HepG2 (cell line): Measurements from ENCODE around the gene TJP2. TPM values are rescaled to one million over a fixed set of nuclear protein-coding genes. Genes with fewer than 3 reads are reported as not detected.

Source experiments
- ATAD3A ChIP-seq: sonication (generic); formaldehyde crosslinking; IDR thresholded peaks from 2 replicates; pipeline ENCODE4 v1.4.0; 2020; ENCODE audit warnings: missing genetic modification reagents
- BATF2 ChIP-seq: sonication (generic); formaldehyde crosslinking; IDR thresholded peaks from 2 replicates; pipeline ENCODE4 v1.8.0; 2022; ENCODE audit warnings: mild to moderate bottlenecking, missing genetic modification reagents, moderate library complexity
- CEBPG ChIP-seq: IDR thresholded peaks from 2 replicates; pipeline ENCODE4 v1.6.1; 2016
- DPF2 ChIP-seq: sonication (generic); formaldehyde crosslinking; IDR thresholded peaks from 2 replicates; pipeline ENCODE4 v1.4.0; 2020; ENCODE audit warnings: mild to moderate bottlenecking, low read depth, missing genetic modification reagents, borderline replicate concordance
- GRHL1 ChIP-seq: sonication (generic); formaldehyde crosslinking; conservative IDR thresholded peaks from 2 replicates; pipeline ENCODE4 v1.8.0; 2022; ENCODE audit warnings: missing genetic modification reagents
- MTF1 ChIP-seq: sonication (generic); formaldehyde crosslinking; IDR thresholded peaks from 2 replicates; pipeline ENCODE4 v1.5.0; 2020; ENCODE audit warnings: missing genetic modification reagents
- MXD4 ChIP-seq: IDR thresholded peaks from 2 replicates; pipeline ENCODE4 v1.6.1; 2016; ENCODE audit warnings: mild to moderate bottlenecking, missing biosample characterization, missing genetic modification reagents
- ONECUT2 ChIP-seq: sonication (generic); formaldehyde crosslinking; IDR thresholded peaks from 2 replicates; pipeline ENCODE4 v1.4.0; 2020; ENCODE audit warnings: missing genetic modification reagents
- PATZ1 ChIP-seq: sonication (generic); formaldehyde crosslinking; IDR thresholded peaks from 2 replicates; pipeline ENCODE4 v1.4.0; 2020; ENCODE audit warnings: missing genetic modification reagents
- PHF5A ChIP-seq: IDR thresholded peaks from one replicate; pipeline ENCODE4 v1.6.1; 2018; ENCODE audit warnings: low read depth, missing genetic modification reagents; ENCODE audit not compliant: unreplicated experiment
- SIN3B ChIP-seq: fragments of 150-350 bp; IDR thresholded peaks from 2 replicates; pipeline ENCODE4 v1.6.1; 2014; ENCODE audit warnings: low read length
- SMARCE1 ChIP-seq: fragments of 450-650 bp; IDR thresholded peaks from 2 replicates; pipeline ENCODE4 v1.6.1; 2017; ENCODE audit warnings: borderline replicate concordance
- TCF12 ChIP-seq, 2 experiments: fragments of 450-650 bp in 1 of 2; sonication (generic) in 1 of 2; formaldehyde crosslinking in 1 of 2; IDR thresholded peaks; 2 replicates each; pipeline versions ENCODE4 v1.6.1 to v1.8.0; 2017 to 2022; ENCODE audit warnings: antibody characterized with exemption in 1 of 2, mild to moderate bottlenecking in 1 of 2, missing genetic modification reagents in 1 of 2, moderate library complexity in 1 of 2
- TIGD3 ChIP-seq: sonication (generic); formaldehyde crosslinking; IDR thresholded peaks from 2 replicates; pipeline ENCODE4 v1.5.1; 2020; ENCODE audit warnings: mild to moderate bottlenecking, missing genetic modification reagents, borderline replicate concordance
- TOPORS ChIP-seq: sonication (generic); formaldehyde crosslinking; IDR thresholded peaks from 2 replicates; pipeline ENCODE4 v1.8.0; 2023; ENCODE audit warnings: mild to moderate bottlenecking, missing genetic modification reagents
- ZBTB42 ChIP-seq: sonication (generic); formaldehyde crosslinking; IDR thresholded peaks from 2 replicates; pipeline ENCODE4 v1.5.0; 2020; ENCODE audit warnings: mild to moderate bottlenecking, missing genetic modification reagents
- ZBTB7A ChIP-seq: sonication (generic); formaldehyde crosslinking; IDR thresholded peaks from 2 replicates; pipeline ENCODE4 v1.8.0; 2022; ENCODE audit warnings: mild to moderate bottlenecking, missing genetic modification reagents
- ZNF143 ChIP-seq: sonication (generic); formaldehyde crosslinking; IDR thresholded peaks from 2 replicates; pipeline ENCODE4 v1.4.0; 2020; ENCODE audit warnings: missing genetic modification reagents
- ZNF20 ChIP-seq: sonication (generic); formaldehyde crosslinking; IDR thresholded peaks from 2 replicates; pipeline ENCODE4 v1.4.0; 2020; ENCODE audit warnings: mild to moderate bottlenecking, moderate library complexity, missing genetic modification reagents
- ZNF224 ChIP-seq: sonication (generic); formaldehyde crosslinking; IDR thresholded peaks from 2 replicates; pipeline ENCODE4 v1.5.0; 2020; ENCODE audit warnings: mild to moderate bottlenecking, missing genetic modification reagents
- ZNF430 ChIP-seq: sonication (generic); formaldehyde crosslinking; IDR thresholded peaks from 2 replicates; pipeline ENCODE4 v1.9.0; 2021; ENCODE audit warnings: mild to moderate bottlenecking, missing genetic modification reagents
- ZNF691 ChIP-seq: sonication (generic); formaldehyde crosslinking; IDR thresholded peaks from 2 replicates; pipeline ENCODE4 v1.4.0; 2020; ENCODE audit warnings: missing genetic modification reagents, low read depth, mild to moderate bottlenecking, borderline replicate concordance
- ZNF841 ChIP-seq: sonication (generic); formaldehyde crosslinking; IDR thresholded peaks from 2 replicates; pipeline ENCODE4 v1.8.1; 2023; ENCODE audit warnings: missing genetic modification reagents, borderline replicate concordance
- polyA plus RNA-seq, 8 experiments: library from polyadenylated mRNA; depleted of rRNA in 3 of 8; stranded (reverse) in 7 of 8; unstranded in 1 of 8; fragments of >200 nt; fragmentation: Illumina TruSeq in 4 of 8; extraction: Trizol in 4 of 8; gene quantifications; 2 replicates each; pipeline versions ENCODE4 v1.2.1 to v1.2.3, GENCODE V29; 2011 to 2016; ENCODE audit warnings: low read depth in 4 of 8, missing spikeins in 1 of 8, mixed read lengths in 1 of 8; ENCODE audit not compliant: insufficient read depth in 1 of 8
- total RNA-seq, 5 experiments: library from RNA; depleted of rRNA; stranded (reverse); fragments of >200 nt; fragmentation: Illumina TruSeq; extraction: Trizol; gene quantifications; 2 replicates each; pipeline ENCODE4 v1.2.3, GENCODE V29; 2016; ENCODE audit warnings: low read depth in 1 of 5

Gene TJP2
- total and polyA plus RNA-seq, 2 of the 13 experiments (the other 11 are each of a cell fraction or from before 2014, with no cell fraction given), result 109 to 110 TPM

GRCh38 chr9:69190086-69190862, 16.2 kb downstream of the TJP2 start (continued):
- TF ChIP-seq SIN3B (no peak), ZNF143 (CRISPR knock-in tag) (no peak), SMARCE1 (no peak), DPF2 (CRISPR knock-in tag) (peak; percentile 77), TOPORS (no peak), ZNF841 (CRISPR knock-in tag) (0 out of 2 replicates have a peak, but pooled peaks have one; percentile 72), ONECUT2 (CRISPR knock-in tag) (0 out of 2 replicates have a peak, but pooled peaks have one; percentile 41), ZNF691 (CRISPR knock-in tag) (no peak), MXD4 (CRISPR knock-in tag) (no peak), ZBTB7A (CRISPR knock-in tag) (no peak), TIGD3 (no peak), MTF1 (CRISPR knock-in tag) (no peak), ZBTB42 (CRISPR knock-in tag) (no peak), ATAD3A (CRISPR knock-in tag) (no peak), CEBPG (CRISPR knock-in tag) (peak; percentile 97), ZNF20 (CRISPR knock-in tag) (no peak), GRHL1 (no peak), ZNF224 (CRISPR knock-in tag) (no peak), PHF5A (CRISPR knock-in tag) (no peak), TCF12 (IDR thresholded peaks at IDR 0.05) (no peak), TCF12 (CRISPR knock-in tag; IDR thresholded peaks at IDR 0.05) (no peak), PATZ1 (CRISPR knock-in tag) (no peak; the same call in 1 of the 2 replicates), BATF2 (CRISPR knock-in tag) (no peak), ZNF430 (no peak)
